Fibroblast of lung (primary cell): ENCODE measurements around the gene LYPD5.
"Not testable (repeated sequence)": the region's sequence is repeated elsewhere in the genome, so short reads cannot be mapped to it uniquely, and the experiment has no call there.

Experiments
- CTCF ChIP-seq, 2 donors: IDR thresholded peaks in 1 of 2; conservative IDR thresholded peaks in 1 of 2; 1 replicate in 1 of 2; 2 replicates in 1 of 2; pipeline ENCODE4 v1.5.1; 2011 to 2012; ENCODE audit warnings: low read length in 2 of 2, control low read depth in 1 of 2, inconsistent platforms in 1 of 2, low read depth in 1 of 2, mild to moderate bottlenecking in 1 of 2
- EZH2 ChIP-seq: IDR thresholded peaks from 2 replicates; pipeline ENCODE4 v1.5.1; 2012; ENCODE audit warnings: low read length, control low read depth, mild to moderate bottlenecking; ENCODE audit errors: missing control alignments

GRCh38 chr19:43823856-43824255 is 21.6 kb upstream of the LYPD5 start:
- TF ChIP-seq CTCF (conservative IDR thresholded peaks at IDR 0.05 in 1 of 2, IDR thresholded peaks at IDR 0.05 in 1 of 2; ENCODE audit: low read depth in 1 of 2, low read length in 2 of 2); EZH2: not testable (repeated sequence)
